ENCODE measurements around the gene SEMA4A. TPM values are rescaled to one million over a fixed set of nuclear protein-coding genes. Genes with fewer than 3 reads are reported as not detected.

The SEMA4A gene
- total RNA-seq, 1 donor from 2014 or later: 30.7 TPM

DNA sequence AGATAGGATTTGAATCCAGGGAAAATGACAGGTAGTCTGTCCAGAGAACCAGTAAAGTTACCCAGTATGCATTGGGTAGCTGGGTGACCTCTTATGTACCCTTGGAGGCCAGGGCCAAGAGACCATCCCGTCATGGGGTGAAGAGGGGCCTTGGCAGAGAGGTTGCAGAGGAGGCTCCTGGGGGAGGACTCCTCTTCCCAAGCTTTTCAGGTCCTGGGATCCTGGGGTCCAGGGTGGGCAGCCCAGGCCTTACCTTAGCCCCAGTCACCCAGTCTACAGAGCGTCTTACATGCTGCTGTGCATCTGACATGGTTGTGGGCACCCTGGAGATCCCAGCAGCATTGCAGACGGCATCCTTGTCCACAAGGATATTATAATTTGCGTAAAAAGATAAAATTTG lies 73.4 kb downstream of the SEMA4A start:
- ATAC-seq (no peak), DNase-seq (no peak)
- peaks cover 3% of the 10 kb centered on the region for H3K4me1 ChIP-seq
- peaks cover 44% of the 10 kb centered on the region for H3K36me3 ChIP-seq
- H3K27ac ChIP-seq: no peak overlapping the region
- H3K27me3 ChIP-seq: no peaks in the 10 kb centered on the region
- intact Hi-C loops (cut with DNase I): loop anchor here (5.0 to 10.0 kb wide), 2 partner anchors 82 to 134 kb away; no protein-coding TSS in a partner anchor
- no peak overlapping the region for H3K4me3 ChIP-seq
- TF ChIP-seq, protein P1, sequence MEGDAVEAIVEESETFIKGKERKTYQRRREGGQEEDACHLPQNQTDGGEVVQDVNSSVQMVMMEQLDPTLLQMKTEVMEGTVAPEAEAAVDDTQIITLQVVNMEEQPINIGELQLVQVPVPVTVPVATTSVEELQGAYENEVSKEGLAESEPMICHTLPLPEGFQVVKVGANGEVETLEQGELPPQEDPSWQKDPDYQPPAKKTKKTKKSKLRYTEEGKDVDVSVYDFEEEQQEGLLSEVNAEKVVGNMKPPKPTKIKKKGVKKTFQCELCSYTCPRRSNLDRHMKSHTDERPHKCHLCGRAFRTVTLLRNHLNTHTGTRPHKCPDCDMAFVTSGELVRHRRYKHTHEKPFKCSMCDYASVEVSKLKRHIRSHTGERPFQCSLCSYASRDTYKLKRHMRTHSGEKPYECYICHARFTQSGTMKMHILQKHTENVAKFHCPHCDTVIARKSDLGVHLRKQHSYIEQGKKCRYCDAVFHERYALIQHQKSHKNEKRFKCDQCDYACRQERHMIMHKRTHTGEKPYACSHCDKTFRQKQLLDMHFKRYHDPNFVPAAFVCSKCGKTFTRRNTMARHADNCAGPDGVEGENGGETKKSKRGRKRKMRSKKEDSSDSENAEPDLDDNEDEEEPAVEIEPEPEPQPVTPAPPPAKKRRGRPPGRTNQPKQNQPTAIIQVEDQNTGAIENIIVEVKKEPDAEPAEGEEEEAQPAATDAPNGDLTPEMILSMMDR (IDR thresholded peaks at IDR 0.05): no peak
- H3K9me3 ChIP-seq: no peaks in the 10 kb centered on the region

Other genes with a start within 250 kb of the SEMA4A start
- 49.9 TPM for gene RIT1, start 242.2 kb upstream of the SEMA4A start, total RNA-seq
- 40.1 TPM for gene KHDC4, start 219.2 kb upstream of the SEMA4A start, total RNA-seq
- gene RXFP4, start 211.9 kb upstream of the SEMA4A start, total RNA-seq: not detected
- gene ARHGEF2, start 175.0 kb upstream of the SEMA4A start, total RNA-seq: 220 TPM
- 231 TPM for gene SSR2, start 132.6 kb upstream of the SEMA4A start, total RNA-seq
- gene UBQLN4, start 99.8 kb upstream of the SEMA4A start, total RNA-seq: 37.0 TPM
- gene LAMTOR2, start 98.8 kb upstream of the SEMA4A start, total RNA-seq: 49.7 TPM
- 62.0 TPM for gene RAB25, start 92.4 kb upstream of the SEMA4A start, total RNA-seq
- 0.52 TPM for gene MEX3A, start 71.1 kb upstream of the SEMA4A start, total RNA-seq
- 235 TPM for gene LMNA, start 38.9 kb upstream of the SEMA4A start, total RNA-seq
- gene SLC25A44, start 40.5 kb downstream of the SEMA4A start, total RNA-seq: 24.9 TPM
- gene PMF1, start 59.4 kb downstream of the SEMA4A start, total RNA-seq: 47.4 TPM
- gene BGLAP, start 88.6 kb downstream of the SEMA4A start, total RNA-seq: 2.4 TPM
- gene PAQR6, start 94.5 kb downstream of the SEMA4A start, total RNA-seq: 1.9 TPM
- 64.8 TPM for gene SMG5, start 129.2 kb downstream of the SEMA4A start, total RNA-seq
- 3.3 TPM for gene TMEM79, start 130.7 kb downstream of the SEMA4A start, total RNA-seq
- gene GLMP, start 142.1 kb downstream of the SEMA4A start, total RNA-seq: 61.1 TPM
- gene VHLL, start 145.7 kb downstream of the SEMA4A start, total RNA-seq: not detected
- gene CCT3, start 184.7 kb downstream of the SEMA4A start, total RNA-seq: 120 TPM
- gene TSACC, start 184.9 kb downstream of the SEMA4A start, total RNA-seq: not detected
- not detected for gene RHBG, start 215.6 kb downstream of the SEMA4A start, total RNA-seq